SK-N-DZ (cell line): Measurements from ENCODE around the gene GOLGA1.
"Not testable (repeated sequence)": the region's sequence is repeated elsewhere in the genome, so short reads cannot be mapped to it uniquely, and the experiment has no call there.

Experiments
- DNase-seq: peaks from one replicate; pipeline ENCODE4 v3.0.0-alpha.2; 2015; ENCODE audit warnings: low spot score

Gene GOLGA1

DNA sequence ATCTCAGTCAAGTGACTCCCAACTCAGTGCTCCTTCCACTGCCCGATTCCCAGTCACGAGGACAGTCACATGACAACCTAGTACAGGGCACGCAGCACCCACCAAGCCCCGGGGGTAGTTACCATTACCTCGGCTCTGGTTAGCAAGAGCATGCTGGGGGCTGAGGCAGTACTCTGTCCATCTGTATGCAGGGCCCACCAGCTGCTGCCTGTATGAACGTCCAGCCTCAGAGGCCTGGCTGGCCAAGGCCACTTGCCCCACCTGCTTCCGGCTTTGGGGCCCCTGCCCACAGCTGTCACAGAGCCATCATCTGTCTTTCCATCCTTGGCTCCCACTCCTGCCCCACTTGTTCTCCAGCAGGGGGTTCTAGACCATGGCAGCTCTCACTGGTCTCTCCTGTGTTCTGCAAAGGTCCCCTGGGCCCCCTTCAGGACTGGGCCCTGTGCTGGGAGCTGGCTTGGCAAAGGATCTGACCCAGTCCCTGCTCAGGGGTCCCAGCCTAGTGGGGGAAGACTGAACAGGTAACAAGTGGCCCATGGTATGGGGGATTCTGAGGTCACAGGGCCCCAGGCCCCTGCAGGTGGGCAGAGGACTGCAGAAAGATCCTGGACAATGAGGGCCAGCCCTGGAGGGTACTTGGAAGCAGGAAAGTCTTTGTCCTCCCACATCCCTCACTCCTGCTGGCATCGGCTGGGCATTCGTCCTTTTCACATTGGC lies 82.4 kb downstream of the GOLGA1 start:
- no peak for DNase-seq

- no peak for DNase-seq
These were observed 83.2 kb downstream of the GOLGA1 start for GRCh38 chr9:124857533-124858162.

- no peak for DNase-seq
These were observed 84.7 kb downstream of the GOLGA1 start for GRCh38 chr9:124855944-124856765.

- no peak for DNase-seq
These were observed 85.3 kb downstream of the GOLGA1 start for GRCh38 chr9:124855566-124855943.

GRCh38 chr9:124854822-124855221 lies 86.1 kb downstream of the GOLGA1 start:
- no peak for DNase-seq

GRCh38 chr9:124854161-124854560 lies 86.7 kb downstream of the GOLGA1 start:
- DNase-seq = no peak

DNA sequence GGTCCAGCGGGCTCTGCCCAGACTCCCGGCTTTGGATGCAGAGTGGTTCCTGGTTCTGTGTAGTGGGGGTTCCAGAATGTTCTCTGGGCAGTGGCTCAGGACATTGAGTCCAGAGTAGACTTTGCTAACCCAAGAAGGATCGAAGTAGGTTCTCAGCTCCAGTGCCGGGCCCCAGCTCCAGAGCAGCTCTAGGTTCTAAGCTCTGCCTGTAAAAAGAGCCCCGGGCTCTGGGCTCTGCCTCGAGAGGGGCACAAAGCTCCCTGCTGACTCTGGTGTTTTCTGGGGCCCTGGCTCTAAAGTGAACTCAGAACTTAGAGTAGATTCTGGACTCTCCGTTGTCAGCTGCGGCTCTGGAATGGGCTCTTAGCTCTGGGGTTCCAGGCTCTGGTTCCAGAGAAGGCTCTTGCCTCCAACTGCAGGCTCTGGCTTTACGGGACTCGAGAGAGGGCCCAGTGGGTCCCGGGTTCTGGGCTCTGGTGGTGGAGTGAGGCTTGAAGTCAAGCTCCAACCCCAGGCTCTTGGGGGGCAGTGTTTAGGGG lies 87.2 kb downstream of the GOLGA1 start:
- no peak for DNase-seq

- DNase-seq = peak; percentile 84
These were observed 87.9 kb downstream of the GOLGA1 start, which contains the start of gene WDR38 for GRCh38 chr9:124852829-124853531. WDR38 (plus strand) TSS chr9:124853460; CDS start chr9:124853532, 72 bp downstream.

- no peak for DNase-seq
These were observed 88.6 kb downstream of the GOLGA1 start for GRCh38 chr9:124852121-124852828.

DNA sequence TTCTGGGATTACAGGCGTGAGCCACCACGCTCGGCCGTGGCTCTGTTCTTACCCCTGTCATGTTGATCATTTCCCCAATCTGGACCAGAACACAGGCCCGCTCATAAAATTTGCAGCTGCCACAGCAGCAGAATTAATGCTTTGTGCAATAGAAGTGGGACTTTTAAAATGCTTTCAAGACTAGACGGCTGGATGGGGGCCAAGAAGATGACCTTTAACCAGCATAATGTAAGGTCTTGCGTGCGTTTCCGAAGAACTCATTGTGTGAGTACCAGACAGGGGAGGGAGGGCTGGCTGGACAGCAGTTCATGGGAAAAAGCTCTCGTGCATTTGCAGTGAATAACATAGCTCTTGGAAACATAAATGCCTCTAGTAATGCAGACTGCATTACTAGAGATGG lies 91.1 kb downstream of the GOLGA1 start:
- no peak for DNase-seq

- DNase-seq = no peak
These were observed 93.9 kb downstream of the GOLGA1 start for GRCh38 chr9:124846969-124847368.

- DNase-seq = not testable (repeated sequence)
These were observed 94.4 kb downstream of the GOLGA1 start for GRCh38 chr9:124846467-124846866.

GRCh38 chr9:124844291-124844690 lies 96.6 kb downstream of the GOLGA1 start:
- DNase-seq = no peak

DNA sequence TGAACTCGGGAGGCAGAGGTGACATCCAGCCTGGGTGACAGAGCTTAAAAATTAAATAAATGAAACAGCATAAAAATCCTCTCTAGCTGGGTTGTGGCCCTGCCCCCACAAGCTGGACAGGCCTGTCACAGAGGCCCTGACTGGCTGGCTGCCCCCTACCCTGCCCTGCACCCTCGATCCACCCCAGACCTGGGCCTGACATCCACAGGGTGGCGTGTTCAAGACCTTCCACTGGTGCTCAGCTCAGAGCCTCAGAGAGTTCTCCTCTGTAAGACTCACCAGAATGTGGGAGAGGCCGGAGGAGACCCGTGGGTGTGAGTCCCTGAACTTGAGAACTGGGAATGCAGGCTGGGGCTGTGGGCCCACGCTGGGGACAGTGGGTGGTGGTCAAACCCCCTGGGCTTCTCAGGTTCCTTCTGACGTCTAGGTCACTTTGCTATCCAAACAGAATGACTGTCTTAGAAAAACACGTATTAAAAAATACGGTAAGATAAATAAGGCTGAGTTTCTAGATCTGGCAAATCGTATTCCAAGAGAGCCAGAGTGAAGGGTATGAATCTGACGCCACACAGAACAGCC lies 97.3 kb downstream of the GOLGA1 start:
- DNase-seq = no peak

GRCh38 chr9:124841075-124841821 lies 99.6 kb downstream of the GOLGA1 start:
- DNase-seq = no peak

GRCh38 chr9:124840300-124840833 lies 100.5 kb downstream of the GOLGA1 start:
- DNase-seq = no peak

DNA sequence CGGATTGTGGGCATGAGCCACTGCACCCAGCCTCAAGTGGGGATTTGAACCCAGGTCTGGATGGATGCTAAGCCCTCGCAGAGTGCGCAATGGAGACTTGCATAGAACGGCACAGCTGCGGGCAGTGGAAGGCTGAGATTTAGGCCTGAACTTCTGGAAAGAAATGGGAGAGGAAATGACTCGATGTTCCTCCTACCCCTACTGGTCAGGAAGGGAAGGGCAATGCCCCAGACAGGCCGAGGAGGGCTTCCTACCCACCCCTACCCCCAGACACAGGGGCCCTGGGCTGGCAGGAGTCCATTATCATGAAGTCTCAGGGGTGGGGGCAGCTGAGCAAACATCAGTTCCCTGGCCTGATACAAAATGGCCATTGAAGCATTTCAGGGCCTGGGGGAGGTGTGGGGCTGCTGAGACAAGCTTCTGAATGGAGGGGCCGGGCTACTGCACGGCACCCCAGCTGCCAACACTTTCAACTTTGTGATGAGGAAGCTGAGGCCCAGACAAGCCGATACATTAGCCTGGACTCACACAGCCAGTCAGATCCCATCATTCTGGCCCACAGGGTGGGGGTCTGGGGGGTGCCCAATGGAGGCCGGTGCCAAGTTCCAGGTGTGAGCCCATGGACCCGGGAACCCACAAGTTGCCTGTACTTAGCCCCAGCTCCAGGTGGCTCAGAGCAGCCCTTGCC lies 101.1 kb downstream of the GOLGA1 start:
- DNase-seq = peak; percentile 50

- DNase-seq = not testable (repeated sequence)
These were observed 102.2 kb downstream of the GOLGA1 start for GRCh38 chr9:124838567-124839275.
